KOPT-K1 (cell line): ENCODE results near the gene KDM5C.
"Not testable (repeated sequence)": the region's sequence is repeated elsewhere in the genome, so short reads cannot be mapped to it uniquely, and the experiment has no call there.

ENCODE experiments used
- H3K27ac ChIP-seq: fragments of 200-600 bp; sonication (generic); 2 replicates; pipeline ENCODE4 v1.5.1; 2016; ENCODE audit warnings: antibody characterized with exemption, mild to moderate bottlenecking, low read depth, low read length; ENCODE audit not compliant: poor library complexity, severe bottlenecking
- H3K36me3 ChIP-seq: fragments of 200-600 bp; sonication (generic); 2 replicates; pipeline ENCODE4 v1.5.1; 2017; ENCODE audit warnings: antibody characterized with exemption, mild to moderate bottlenecking, low read length, moderate library complexity; ENCODE audit not compliant: insufficient read depth
- H3K9me3 ChIP-seq: fragments of 200-600 bp; sonication (generic); 2 replicates; pipeline ENCODE4 v1.5.1; 2017; ENCODE audit warnings: antibody characterized with exemption, low read length, mild to moderate bottlenecking; ENCODE audit not compliant: insufficient read depth, poor library complexity, severe bottlenecking

KDM5C gene

DNA sequence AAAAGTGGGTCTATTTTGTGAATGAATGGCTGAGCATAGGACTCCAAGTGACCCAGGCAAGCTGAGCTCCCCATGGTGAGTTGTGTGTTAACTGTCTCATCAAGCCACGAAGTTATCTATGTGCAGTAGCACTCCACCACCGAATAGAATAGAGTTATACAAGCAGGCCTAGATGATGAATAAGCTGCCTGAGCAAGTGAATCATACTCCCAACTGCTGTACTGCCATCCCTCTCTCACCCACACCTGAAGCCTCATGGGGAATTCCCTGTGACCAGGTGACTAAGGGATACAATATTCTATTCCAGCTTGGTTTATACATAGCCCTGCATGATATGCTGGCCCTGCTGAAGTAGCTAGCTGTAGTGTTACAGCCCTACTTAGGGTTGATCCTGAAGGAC is 38.7 kb downstream of the KDM5C start:
- H3K36me3 ChIP-seq = peaks cover 6% of the 10 kb centered on the region; the same call in 1 of the 2 replicates
- H3K27ac ChIP-seq = no peak overlapping the region
- no peaks in the 10 kb centered on the region for H3K9me3 ChIP-seq

DNA sequence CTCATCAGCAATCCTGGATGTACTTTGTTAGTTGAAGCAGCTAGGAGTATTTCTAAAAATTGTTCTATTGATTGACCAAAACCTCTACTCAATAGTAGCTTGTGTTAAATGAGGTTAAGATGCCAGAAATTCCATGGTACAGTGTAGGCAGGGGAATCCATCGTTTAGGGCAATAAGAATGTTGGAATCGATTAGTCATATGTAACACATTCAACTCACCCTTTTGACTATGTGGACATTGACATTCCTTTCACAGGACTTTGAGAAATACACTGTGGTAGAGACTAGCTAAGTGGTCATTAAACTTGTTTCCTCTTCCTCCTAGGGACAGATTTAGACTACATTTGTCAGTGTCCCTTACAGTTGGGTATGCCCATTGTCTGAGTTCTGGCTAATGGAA is 40.2 kb downstream of the KDM5C start:
- Histone ChIP-seq H3K9me3 (no peaks in the 10 kb centered on the region), H3K27ac (no peak overlapping the region)

DNA sequence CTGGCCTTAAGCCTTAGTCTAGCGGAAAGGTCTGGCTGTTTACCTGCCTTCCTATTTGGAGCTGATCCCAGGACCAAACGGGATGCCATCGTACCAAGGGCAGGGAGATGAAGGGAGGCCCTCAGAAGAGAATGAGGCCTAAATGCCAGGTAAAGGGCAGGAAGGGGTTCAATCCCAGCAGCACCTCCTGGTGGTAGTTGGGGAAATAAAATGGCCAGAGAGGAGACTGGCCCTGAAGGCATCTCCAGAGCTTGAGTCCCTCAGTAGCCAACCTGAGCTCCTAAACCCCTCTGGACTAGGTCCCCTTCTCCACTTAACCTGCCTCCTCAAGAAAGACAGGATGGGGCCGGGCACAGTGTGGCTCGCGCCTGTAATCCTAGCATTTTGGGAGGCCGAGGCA is 53.7 kb downstream of the KDM5C start:
- H3K9me3 ChIP-seq = no peaks in the 10 kb centered on the region
- H3K27ac ChIP-seq = no peak overlapping the region

More for the DNA sequence above, 40.2 kb downstream of the KDM5C start:
- H3K36me3 ChIP-seq = no peaks in the 10 kb centered on the region

DNA sequence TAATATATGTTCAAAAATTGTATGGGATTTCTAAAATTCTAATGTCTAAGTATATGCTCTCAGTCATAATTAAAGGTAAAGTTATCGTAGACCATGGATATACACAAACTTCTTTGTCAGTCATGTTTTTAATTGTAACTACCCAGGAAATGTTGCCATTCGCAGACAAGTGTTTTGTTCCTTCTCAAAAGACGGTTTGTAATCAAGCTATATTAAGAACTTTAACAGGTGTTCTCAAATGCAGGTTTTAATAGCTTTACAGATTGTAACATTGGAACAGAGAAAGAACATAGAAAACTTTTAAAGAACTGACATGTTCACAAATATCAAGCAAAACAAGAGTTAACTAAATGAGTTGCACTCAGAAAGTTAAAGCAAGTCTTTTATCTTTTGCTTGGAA is 58.9 kb downstream of the KDM5C start:
- no peaks in the 10 kb centered on the region for H3K9me3 ChIP-seq
- H3K27ac ChIP-seq = no peak overlapping the region
- H3K36me3 ChIP-seq = no peaks in the 10 kb centered on the region

More for the DNA sequence above, 53.7 kb downstream of the KDM5C start:
- no peaks in the 10 kb centered on the region for H3K36me3 ChIP-seq

DNA sequence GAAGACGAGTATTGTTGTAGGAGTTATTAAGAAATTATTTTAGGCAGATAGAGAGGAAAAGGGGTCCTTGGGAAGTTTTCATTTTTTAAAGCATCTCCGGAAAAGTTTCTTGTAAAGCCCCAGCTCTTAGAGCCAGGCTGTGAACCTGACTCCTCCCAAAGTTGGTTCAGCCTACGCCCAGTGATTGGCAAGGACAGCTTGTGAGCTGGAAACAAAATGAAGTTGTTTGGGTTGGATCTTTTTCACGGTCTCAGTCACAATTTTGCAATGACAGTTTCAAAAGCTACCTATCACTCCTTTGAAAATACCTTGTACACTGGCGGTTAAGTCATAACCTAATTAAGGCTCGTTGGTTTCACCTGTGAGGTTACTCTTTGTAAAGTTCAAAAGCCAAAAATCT is 60.4 kb downstream of the KDM5C start:
- not testable (repeated sequence) for H3K36me3 ChIP-seq, H3K9me3 ChIP-seq, H3K27ac ChIP-seq

DNA sequence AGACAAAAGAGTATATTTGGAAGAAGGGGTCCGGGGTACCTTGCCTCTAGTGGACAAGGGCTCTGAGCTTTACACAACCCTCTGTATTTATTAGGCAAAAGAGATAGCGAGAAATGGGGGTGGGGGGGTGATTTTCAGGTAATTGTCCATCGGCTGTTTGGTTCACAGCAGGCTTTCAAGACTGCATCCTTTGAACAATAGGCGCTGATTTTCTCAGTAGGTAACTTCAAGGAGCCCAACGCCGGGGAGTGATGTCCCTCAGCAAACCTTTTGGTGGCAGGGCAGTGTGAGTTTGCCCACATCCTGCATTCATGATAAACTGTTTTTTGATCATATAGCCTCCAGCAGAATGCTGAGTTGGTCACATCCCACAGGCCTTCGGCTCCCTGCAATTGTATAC is 61.6 kb downstream of the KDM5C start:
- H3K27ac ChIP-seq = no peak overlapping the region
- H3K9me3 ChIP-seq = no peaks in the 10 kb centered on the region
- no peaks in the 10 kb centered on the region for H3K36me3 ChIP-seq

DNA sequence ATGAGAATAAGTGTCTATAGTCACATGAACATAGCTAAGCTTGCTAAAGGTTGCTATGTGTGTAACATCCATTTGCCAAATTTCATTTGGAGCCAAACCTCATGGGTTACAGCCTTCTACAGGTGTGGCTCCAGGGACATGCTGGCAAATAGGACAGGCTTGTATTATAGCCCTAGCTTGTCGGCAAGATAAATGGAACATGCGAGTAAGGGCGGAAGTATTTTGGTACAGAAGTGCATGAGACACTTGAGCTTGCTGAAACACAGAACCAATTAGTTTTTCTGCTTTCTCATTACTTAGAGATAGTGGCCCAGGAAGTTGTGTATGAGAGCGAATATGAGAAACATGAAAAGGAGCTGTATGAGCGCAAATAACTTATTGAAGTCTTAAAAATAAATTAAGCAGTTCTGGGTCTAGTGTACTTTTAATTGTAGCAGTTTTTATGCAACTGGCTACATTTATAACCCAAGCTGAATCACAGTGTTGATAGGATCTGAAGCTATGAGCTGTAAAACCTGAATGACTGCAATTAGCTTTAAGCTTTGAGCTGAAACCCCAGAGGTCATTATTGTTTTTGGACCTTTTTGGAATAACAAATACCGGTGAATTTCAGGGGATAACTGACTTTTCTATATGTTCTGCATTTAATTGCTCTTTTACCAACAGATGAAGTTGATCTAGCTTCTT is 64.6 kb downstream of the KDM5C start:
- no peaks in the 10 kb centered on the region for H3K9me3 ChIP-seq

DNA sequence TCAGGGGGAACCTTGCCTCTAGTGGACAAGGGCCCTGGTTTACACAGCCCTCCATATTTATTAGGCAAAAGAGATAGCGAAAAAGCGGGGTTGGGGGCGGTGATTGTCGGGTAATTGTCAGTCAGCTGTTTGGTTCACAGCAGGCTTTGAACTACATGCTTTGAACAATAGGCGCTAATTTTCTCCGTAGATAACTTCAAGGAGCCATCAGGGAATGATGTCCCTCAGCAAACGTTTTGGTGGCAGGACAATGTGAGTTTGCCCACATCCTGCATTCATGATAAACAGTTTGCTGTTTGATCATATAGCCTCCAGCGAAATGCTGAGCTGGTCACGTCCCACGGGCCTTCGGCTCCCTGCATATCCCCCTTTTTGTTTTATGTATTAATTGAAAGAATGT is 65.8 kb downstream of the KDM5C start:
- H3K36me3 ChIP-seq = no peaks in the 10 kb centered on the region
- H3K27ac ChIP-seq = no peak overlapping the region

More for the DNA sequence above, 64.6 kb downstream of the KDM5C start:
- no peak overlapping the region for H3K27ac ChIP-seq
- H3K36me3 ChIP-seq = no peaks in the 10 kb centered on the region

DNA sequence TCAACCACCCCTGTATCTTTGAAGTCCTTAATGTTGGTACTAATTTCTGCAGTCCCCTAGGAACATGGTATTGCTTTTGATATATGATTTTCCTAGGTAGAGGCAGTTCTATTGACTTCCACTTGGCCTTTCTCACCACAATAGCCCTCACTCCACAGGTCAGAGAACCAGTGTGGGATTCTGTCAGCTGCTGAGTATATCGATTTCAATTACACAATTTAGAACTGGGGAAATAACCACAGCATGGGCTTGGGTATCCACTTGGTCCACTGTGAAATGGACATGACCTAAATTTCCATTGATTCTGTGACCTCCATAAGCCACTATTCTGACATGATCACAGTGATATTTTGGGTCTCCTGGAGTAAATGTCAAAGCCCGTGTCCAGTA is 68.8 kb downstream of the KDM5C start:
- Histone ChIP-seq H3K36me3 (no peaks in the 10 kb centered on the region), H3K9me3 (no peaks in the 10 kb centered on the region), H3K27ac (no peak overlapping the region)

More for the DNA sequence above, 65.8 kb downstream of the KDM5C start:
- H3K9me3 ChIP-seq = no peaks in the 10 kb centered on the region

DNA sequence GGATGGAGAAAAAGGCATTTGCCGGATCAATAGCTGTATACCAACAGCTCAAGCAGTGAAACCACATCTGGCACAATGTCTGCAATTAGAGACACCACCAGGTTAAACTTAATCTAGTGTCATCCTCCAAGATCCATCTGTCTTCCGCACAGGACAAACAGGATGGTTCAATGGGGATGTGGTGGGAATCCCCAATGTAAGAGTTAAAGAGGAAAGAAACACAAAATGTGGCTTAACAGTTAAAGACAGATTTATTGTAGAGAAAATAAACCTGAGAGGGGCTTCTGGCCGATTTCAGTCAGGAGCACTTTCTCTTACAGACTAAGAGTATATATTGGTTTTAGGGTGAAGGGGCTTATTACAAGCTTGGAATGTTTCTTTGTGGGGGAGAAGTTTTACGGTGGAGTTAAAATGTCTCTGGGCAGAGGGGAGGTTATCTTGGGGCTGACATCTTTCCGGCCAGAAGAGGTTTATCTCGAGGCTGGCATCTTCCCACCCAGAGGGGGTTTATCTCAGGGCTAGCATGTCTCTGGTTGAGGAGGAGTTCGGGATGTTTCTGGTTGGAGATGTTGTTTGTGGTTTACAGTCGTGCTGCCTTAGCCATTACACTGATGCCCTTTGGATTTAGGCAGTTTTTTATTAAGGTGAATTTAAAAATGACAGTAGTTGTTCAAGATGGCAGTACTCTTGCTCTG is 69.3 kb downstream of the KDM5C start:
- Histone ChIP-seq H3K9me3 (no peaks in the 10 kb centered on the region), H3K27ac (no peak overlapping the region), H3K36me3 (no peaks in the 10 kb centered on the region)

DNA sequence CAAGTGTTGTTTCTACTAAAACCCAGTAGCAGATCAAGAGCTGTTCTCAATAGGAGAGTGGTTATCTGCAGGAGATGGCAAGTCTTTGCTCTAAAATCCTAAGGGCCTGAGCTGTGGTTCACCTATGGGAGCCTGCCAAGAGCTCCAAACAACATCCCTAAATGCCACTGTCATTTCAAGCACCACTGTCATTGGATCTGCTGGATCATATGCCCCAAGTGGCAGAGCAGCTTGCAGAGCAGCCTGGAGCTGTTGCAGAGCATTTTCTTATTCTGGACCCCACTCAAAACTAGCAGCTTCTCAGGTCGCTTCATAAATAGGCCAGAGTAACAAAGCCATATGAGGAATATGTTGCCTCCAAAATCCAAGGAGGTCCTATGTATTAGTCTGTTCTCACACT is 71.4 kb downstream of the KDM5C start:
- no peaks in the 10 kb centered on the region for H3K36me3 ChIP-seq

More for the DNA sequence above, 71.4 kb downstream of the KDM5C start:
- no peak overlapping the region for H3K27ac ChIP-seq
- no peaks in the 10 kb centered on the region for H3K9me3 ChIP-seq
